ENCODE data around the gene ZBTB9.

- TF ChIP-seq CTCF (IDR thresholded peaks at IDR 0.05) (no peak), POLR2A (IDR thresholded peaks at IDR 0.05) (no peak), EP300 (IDR thresholded peaks at IDR 0.05) (no peak)
These were observed 30.6 kb upstream of the ZBTB9 start for GRCh38 chr6:33423777-33424176.
